Vagina (tissue), 2 donors: ENCODE data around the gene PHACTR3.

Experiments used
- POLR2A ChIP-seq, 2 donors: fragments of 450-650 bp; IDR thresholded peaks; one replicate each; pipeline ENCODE4 v1.6.1; 2017; ENCODE audit warnings: antibody characterized with exemption in 2 of 2, mild to moderate bottlenecking in 2 of 2, moderate library complexity in 2 of 2
- POLR2AphosphoS5 ChIP-seq, 2 donors: sonication (generic); formaldehyde crosslinking; IDR thresholded peaks; one replicate each; pipeline ENCODE4 v1.9.0; 2017; ENCODE audit warnings: antibody characterized with exemption in 2 of 2, mild to moderate bottlenecking in 2 of 2, low read depth in 1 of 2; ENCODE audit not compliant: insufficient read depth in 1 of 2
- TF ChIP-seq, protein P1 (sequence below), 3 experiments: fragments of 450-650 bp in 2 of 3; fragments of 200-600 bp in 1 of 3; sonication (generic) in 1 of 3; IDR thresholded peaks; one replicate each; pipeline ENCODE4 v1.5.1; 2017 to 2019; ENCODE audit warnings: antibody characterized with exemption in 3 of 3, mild to moderate bottlenecking in 2 of 3, moderate library complexity in 2 of 3

DNA sequence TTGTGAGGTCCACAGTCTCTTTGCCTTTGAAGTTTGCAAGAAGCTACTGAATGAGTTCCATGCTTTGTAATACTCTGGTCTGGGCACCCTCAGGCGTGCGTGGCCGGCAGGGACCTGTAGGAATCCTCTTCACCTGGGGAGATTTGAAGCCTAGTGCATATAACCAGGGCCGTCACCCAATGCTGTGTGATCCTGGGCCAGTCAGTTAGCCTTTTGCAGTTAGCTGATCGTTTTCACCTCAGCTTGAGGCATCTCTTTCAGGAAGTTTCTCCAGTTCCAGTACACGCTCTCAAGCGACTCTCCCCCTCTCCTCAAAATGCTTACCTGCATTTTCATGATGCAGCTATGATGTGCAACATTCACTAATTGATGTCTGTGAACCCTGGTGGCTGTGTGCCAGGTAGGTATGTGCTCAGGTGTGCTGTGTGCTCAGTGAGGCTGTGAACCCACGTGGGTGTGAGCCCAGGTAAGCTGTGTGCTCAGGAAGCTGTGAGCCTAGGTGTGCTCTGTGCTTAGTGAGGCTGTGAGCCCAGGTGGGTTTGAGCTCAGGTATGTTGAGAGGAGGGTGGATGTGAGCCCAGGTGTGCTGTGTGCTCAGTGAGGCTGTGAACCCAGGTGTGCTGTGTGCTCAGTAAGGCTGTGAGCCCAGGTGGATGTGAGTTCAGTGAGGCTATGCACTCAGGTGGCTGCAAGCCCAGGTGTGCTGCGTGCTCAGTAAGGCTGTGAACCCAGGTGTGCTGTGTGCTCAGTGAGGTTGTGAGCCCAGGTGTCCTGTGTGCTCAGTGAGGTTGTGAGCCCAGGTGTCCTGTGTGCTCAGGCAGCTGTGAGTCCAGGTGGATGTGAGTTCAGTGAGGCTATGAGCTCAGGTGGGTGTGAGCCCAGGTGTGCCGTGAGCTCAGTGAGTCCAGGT, 120.4 kb downstream of the PHACTR3 start:
- TF ChIP-seq POLR2A (IDR thresholded peaks at IDR 0.05), result no peak
- no peak for TF ChIP-seq POLR2AphosphoS5 (IDR thresholded peaks at IDR 0.05; ENCODE audit: insufficient read depth in 1 of 2, low read depth in 1 of 2)
- TF ChIP-seq, protein P1, sequence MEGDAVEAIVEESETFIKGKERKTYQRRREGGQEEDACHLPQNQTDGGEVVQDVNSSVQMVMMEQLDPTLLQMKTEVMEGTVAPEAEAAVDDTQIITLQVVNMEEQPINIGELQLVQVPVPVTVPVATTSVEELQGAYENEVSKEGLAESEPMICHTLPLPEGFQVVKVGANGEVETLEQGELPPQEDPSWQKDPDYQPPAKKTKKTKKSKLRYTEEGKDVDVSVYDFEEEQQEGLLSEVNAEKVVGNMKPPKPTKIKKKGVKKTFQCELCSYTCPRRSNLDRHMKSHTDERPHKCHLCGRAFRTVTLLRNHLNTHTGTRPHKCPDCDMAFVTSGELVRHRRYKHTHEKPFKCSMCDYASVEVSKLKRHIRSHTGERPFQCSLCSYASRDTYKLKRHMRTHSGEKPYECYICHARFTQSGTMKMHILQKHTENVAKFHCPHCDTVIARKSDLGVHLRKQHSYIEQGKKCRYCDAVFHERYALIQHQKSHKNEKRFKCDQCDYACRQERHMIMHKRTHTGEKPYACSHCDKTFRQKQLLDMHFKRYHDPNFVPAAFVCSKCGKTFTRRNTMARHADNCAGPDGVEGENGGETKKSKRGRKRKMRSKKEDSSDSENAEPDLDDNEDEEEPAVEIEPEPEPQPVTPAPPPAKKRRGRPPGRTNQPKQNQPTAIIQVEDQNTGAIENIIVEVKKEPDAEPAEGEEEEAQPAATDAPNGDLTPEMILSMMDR (IDR thresholded peaks at IDR 0.05), result no peak
